Trophoblast cell (in vitro differentiated cells and primary cell): ENCODE results near the gene KCND3.

ENCODE experiments used
- DNase-seq, 2 donors: peaks; one replicate each; pipeline ENCODE4 v3.0.0-alpha.2; 2016
- H2AFZ ChIP-seq: 2 replicates; pipeline ENCODE4 v1.6.1; 2013; ENCODE audit warnings: low read length, moderate library complexity, mild to moderate bottlenecking; ENCODE audit not compliant: insufficient read depth, poor library complexity
- H2AK5ac ChIP-seq: 2 replicates; pipeline ENCODE4 v1.6.1; 2013; ENCODE audit warnings: mild to moderate bottlenecking, low read length
- H2BK120ac ChIP-seq: 2 replicates; pipeline ENCODE4 v1.6.1; 2013; ENCODE audit warnings: low read length, mild to moderate bottlenecking, moderate library complexity; ENCODE audit not compliant: insufficient read depth, poor library complexity
- H2BK12ac ChIP-seq: 2 replicates; pipeline ENCODE4 v1.6.1; 2013; ENCODE audit warnings: mild to moderate bottlenecking, low read length, moderate library complexity
- H2BK5ac ChIP-seq: 2 replicates; pipeline ENCODE4 v1.6.1; 2013; ENCODE audit warnings: low read length, low read depth, moderate library complexity, mild to moderate bottlenecking; ENCODE audit not compliant: poor library complexity
- H3K14ac ChIP-seq: 2 replicates; pipeline ENCODE4 v1.6.1; 2013; ENCODE audit warnings: mild to moderate bottlenecking, low read length
- H3K18ac ChIP-seq: 2 replicates; pipeline ENCODE4 v1.6.1; 2013; ENCODE audit warnings: mild to moderate bottlenecking, low read length
- H3K23ac ChIP-seq: 2 replicates; pipeline ENCODE4 v1.6.1; 2013; ENCODE audit warnings: low read length
- H3K27ac ChIP-seq: 2 replicates; pipeline ENCODE4 v1.5.1; 2013; ENCODE audit warnings: low read depth, mild to moderate bottlenecking, inconsistent platforms, low read length, moderate library complexity
- H3K27me3 ChIP-seq: 2 replicates; pipeline ENCODE4 v1.6.1; 2013; ENCODE audit warnings: inconsistent platforms, mild to moderate bottlenecking, low read length, moderate library complexity; ENCODE audit not compliant: insufficient read depth
- H3K36me3 ChIP-seq, 2 experiments: 1 replicate in 1 of 2; 2 replicates in 1 of 2; pipeline ENCODE4 v1.6.1; 2013; ENCODE audit warnings: low read length in 2 of 2, mild to moderate bottlenecking in 2 of 2, moderate library complexity in 1 of 2; ENCODE audit not compliant: insufficient read depth in 2 of 2, control insufficient read depth in 1 of 2
- H3K4ac ChIP-seq: 2 replicates; pipeline ENCODE4 v1.6.1; 2013; ENCODE audit warnings: low read depth, mild to moderate bottlenecking, low read length, moderate library complexity
- H3K4me1 ChIP-seq, 2 experiments: 1 replicate in 1 of 2; 2 replicates in 1 of 2; pipeline ENCODE4 v1.6.1; 2013; ENCODE audit warnings: low read length in 2 of 2, mild to moderate bottlenecking in 2 of 2, moderate library complexity in 1 of 2; ENCODE audit not compliant: insufficient read depth in 2 of 2, control insufficient read depth in 1 of 2
- H3K4me2 ChIP-seq: 2 replicates; pipeline ENCODE4 v1.6.1; 2013; ENCODE audit warnings: inconsistent platforms, mild to moderate bottlenecking, low read length, moderate library complexity
- H3K4me3 ChIP-seq: 2 replicates; pipeline ENCODE4 v1.5.1; 2013; ENCODE audit warnings: mild to moderate bottlenecking, low read depth, low read length, inconsistent platforms
- H3K79me1 ChIP-seq: one replicate; pipeline ENCODE4 v1.6.1; 2013; ENCODE audit warnings: low read length
- H3K79me2 ChIP-seq: 2 replicates; pipeline ENCODE4 v1.6.1; 2013; ENCODE audit warnings: low read length, mild to moderate bottlenecking; ENCODE audit not compliant: control insufficient read depth, insufficient read depth, poor library complexity
- H3K9ac ChIP-seq: 2 replicates; pipeline ENCODE4 v1.6.1; 2013; ENCODE audit warnings: mild to moderate bottlenecking, low read length
- H3K9me3 ChIP-seq: 2 replicates; pipeline ENCODE4 v1.6.1; 2013; ENCODE audit warnings: low read depth, mild to moderate bottlenecking, control low read depth, inconsistent platforms, low read length; ENCODE audit not compliant: insufficient read depth
- H4K12ac ChIP-seq: 2 replicates; pipeline ENCODE4 v1.6.1; 2013; ENCODE audit warnings: low read depth, mild to moderate bottlenecking, low read length, moderate library complexity
- H4K8ac ChIP-seq: 2 replicates; pipeline ENCODE4 v1.6.1; 2013; ENCODE audit warnings: low read depth, mild to moderate bottlenecking, low read length, moderate library complexity
- H4K91ac ChIP-seq: one replicate; pipeline ENCODE4 v1.6.1; 2013; ENCODE audit warnings: low read depth, mild to moderate bottlenecking, low read length, moderate library complexity
- WGBS: extraction: QIAGEN DNeasy Blood & Tissue Kit; methylation state at CpG from one replicate; pipeline ENCODE4 v1.1.7; 2013; ENCODE audit warnings: missing lambda C conversion rate; ENCODE audit not compliant: insufficient read length, insufficient coverage; ENCODE audit errors: extremely low coverage; 5-methylcytosine and 5-hydroxymethylcytosine counted together

The KCND3 gene

DNA sequence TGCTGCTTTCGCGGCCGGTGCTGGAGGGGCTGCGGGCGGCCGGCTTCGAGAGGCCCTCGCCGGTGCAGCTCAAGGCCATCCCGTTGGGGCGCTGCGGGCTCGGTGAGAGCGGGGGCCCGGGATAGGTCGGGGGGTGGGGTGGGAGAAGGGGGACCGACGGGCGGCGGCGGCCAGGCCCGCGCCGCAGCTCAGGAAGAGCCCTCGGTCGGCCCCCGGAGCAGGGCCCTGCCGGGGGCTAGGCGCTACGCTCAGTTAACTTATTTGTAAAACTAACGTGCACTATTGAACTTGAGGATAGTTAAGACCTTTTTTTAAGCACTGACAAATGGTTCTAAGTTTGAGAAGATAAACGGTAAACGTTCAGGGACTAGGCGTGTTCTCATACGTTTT lies 233.3 kb downstream of the KCND3 start:
- peak overlapping the region; percentile 55 for H4K12ac ChIP-seq
- H3K4me3 ChIP-seq: peak overlapping the region; percentile 97
- peak overlapping the region; percentile 85 for H3K27ac ChIP-seq
- peaks cover 4% of the 10 kb centered on the region for H3K79me2 ChIP-seq
- H2AFZ ChIP-seq: peak overlapping the region; percentile 89
- DNase-seq: no peak
- H3K79me1 ChIP-seq: peaks cover 4% of the 10 kb centered on the region
- H3K14ac ChIP-seq: peak overlapping the region; percentile 83
- no CpG with 5 or more reads among the region's 35 CpGs for WGBS
- peak overlapping the region; percentile 33 for H3K18ac ChIP-seq
- no peak overlapping the region for H2AK5ac ChIP-seq
- H4K91ac ChIP-seq: peak overlapping the region; percentile 9
- H2BK5ac ChIP-seq: peak overlapping the region; percentile 37
- H3K9me3 ChIP-seq: no peaks in the 10 kb centered on the region
- H3K36me3 ChIP-seq: no peaks in the 10 kb centered on the region
- H3K9ac ChIP-seq: peak overlapping the region; percentile 97
- H3K4me2 ChIP-seq: peak overlapping the region; percentile 84
- peaks cover 2 to 4% of the 10 kb centered on the region in 2 experiments for H3K4me1 ChIP-seq
- peak overlapping the region; percentile 65 for H2BK120ac ChIP-seq
- peak overlapping the region; percentile 64 for H3K4ac ChIP-seq
- H3K23ac ChIP-seq: no peak overlapping the region
- H3K27me3 ChIP-seq: no peaks in the 10 kb centered on the region
- no peak overlapping the region for H2BK12ac ChIP-seq
- peak overlapping the region; percentile 89 for H4K8ac ChIP-seq

DNA sequence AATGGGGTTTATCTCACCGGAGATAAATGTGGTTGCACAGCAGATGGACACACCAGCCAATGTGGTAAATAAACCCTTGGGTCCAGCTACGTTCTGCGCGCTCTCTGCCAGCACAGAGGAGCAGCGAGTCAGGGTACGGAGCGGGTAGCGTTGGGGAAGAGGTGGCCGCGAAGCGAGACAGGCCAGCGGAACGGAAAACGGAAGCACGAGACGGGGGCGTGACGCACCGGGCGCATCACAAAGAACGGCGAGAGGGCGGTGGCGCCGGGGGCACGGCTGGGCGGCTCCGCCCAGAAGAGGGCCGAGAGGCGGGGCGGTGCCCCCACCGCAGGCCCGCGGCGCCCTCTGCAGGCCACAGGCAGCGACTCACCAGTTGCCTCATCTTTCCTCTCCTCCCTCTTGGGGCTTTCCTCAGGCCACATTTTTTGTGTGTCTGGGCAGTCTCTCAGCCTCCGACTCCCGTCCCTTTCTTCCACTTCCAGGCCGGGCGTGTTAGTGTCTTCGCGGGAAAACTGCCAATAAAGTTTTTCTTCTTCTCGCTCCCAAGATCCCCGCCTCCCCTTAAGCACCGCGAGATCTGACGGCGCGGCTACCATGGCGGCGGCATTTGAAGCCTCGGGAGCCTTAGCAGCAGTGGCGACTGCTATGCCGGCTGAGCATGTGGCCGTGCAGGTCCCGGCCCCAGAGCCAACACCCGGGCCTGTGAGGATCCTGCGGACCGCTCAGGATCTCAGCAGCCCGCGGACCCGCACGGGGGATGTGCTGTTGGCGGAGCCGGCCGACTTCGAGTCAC lies 233.9 kb downstream of the KCND3 start, which contains the start of gene DDX20:
Gene DDX20 (plus strand): TSS at position 571 of the 793 bp plus-strand sequence. CDS start 24 bp downstream, at position 595.
- H3K79me2 ChIP-seq: peaks cover 4% of the 10 kb centered on the region
- H3K4me1 ChIP-seq: peaks cover 2 to 4% of the 10 kb centered on the region in 2 experiments
- WGBS: no CpG with 5 or more reads among the region's 67 CpGs
- peak within 1 kb of the TSS; percentile 85 for H3K27ac ChIP-seq
- H3K23ac ChIP-seq: no peak within 1 kb of the TSS
- H4K91ac ChIP-seq: peak within 1 kb of the TSS; percentile 53
- no peak within 1 kb of the TSS for H2BK12ac ChIP-seq
- peak within 1 kb of the TSS; percentile 64 for H3K4ac ChIP-seq
- H3K18ac ChIP-seq: peak within 1 kb of the TSS; percentile 33
- H2AFZ ChIP-seq: peak within 1 kb of the TSS; percentile 89
- peak within 1 kb of the TSS; percentile 83 for H3K14ac ChIP-seq
- H4K8ac ChIP-seq: peak within 1 kb of the TSS; percentile 89
- peak within 1 kb of the TSS; percentile 94 for H3K4me2 ChIP-seq
- H2BK120ac ChIP-seq: peak within 1 kb of the TSS; percentile 65
- H3K4me3 ChIP-seq: peak within 1 kb of the TSS; percentile 97
- peaks cover 4% of the 10 kb centered on the region for H3K79me1 ChIP-seq
- peak within 1 kb of the TSS; percentile 97 for H3K9ac ChIP-seq
- H3K36me3 ChIP-seq: no peaks in the 10 kb centered on the region
- no peaks in the 10 kb centered on the region for H3K9me3 ChIP-seq
- H2AK5ac ChIP-seq: no peak within 1 kb of the TSS
- peak within 1 kb of the TSS; percentile 55 for H4K12ac ChIP-seq
- peak; percentile 94 to 97 for DNase-seq
- peak within 1 kb of the TSS; percentile 37 for H2BK5ac ChIP-seq
- H3K27me3 ChIP-seq: no peaks in the 10 kb centered on the region

DNA sequence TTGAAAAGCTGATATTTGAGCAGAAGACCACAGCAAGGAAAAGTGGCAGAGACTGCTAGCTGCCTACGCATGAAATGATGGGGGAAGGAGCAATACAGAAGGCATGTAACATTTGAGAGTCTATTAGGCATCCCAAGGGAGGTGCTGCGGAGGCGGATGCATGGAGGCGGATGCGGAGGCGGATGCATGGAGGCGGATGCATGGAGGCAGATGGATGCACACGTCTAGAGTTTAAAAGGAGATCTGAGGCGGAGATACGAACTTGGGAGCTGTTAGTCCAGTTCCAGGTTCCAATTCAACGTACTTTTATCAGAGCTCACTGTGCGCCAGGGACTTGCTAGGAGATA lies 234.5 kb downstream of the KCND3 start:
- Histone ChIP-seq H3K4me3 (peak overlapping the region; percentile 97), H2AFZ (peak overlapping the region; percentile 3), H4K8ac (peak overlapping the region; percentile 72), H4K12ac (peak overlapping the region; percentile 40), H3K9me3 (no peaks in the 10 kb centered on the region), H2BK12ac (no peak overlapping the region), H2BK5ac (no peak overlapping the region), H3K79me1 (peaks cover 4% of the 10 kb centered on the region), H3K9ac (peak overlapping the region; percentile 90), H3K23ac (no peak overlapping the region), H3K79me2 (peaks cover 4% of the 10 kb centered on the region), H3K36me3 (no peaks in the 10 kb centered on the region), H3K4me2 (peak overlapping the region; percentile 94), H3K18ac (no peak overlapping the region), H2BK120ac (no peak overlapping the region), H3K14ac (peak overlapping the region; percentile 33), H3K27ac (peak overlapping the region; percentile 73), H2AK5ac (no peak overlapping the region), H3K27me3 (no peaks in the 10 kb centered on the region), H3K4me1 (peaks cover 2 to 4% of the 10 kb centered on the region in 2 experiments), H3K4ac (no peak overlapping the region), H4K91ac (peak overlapping the region; percentile 15)
- peak; percentile 39 to 69 for DNase-seq
- no CpG with 5 or more reads among the region's 12 CpGs for WGBS

DNA sequence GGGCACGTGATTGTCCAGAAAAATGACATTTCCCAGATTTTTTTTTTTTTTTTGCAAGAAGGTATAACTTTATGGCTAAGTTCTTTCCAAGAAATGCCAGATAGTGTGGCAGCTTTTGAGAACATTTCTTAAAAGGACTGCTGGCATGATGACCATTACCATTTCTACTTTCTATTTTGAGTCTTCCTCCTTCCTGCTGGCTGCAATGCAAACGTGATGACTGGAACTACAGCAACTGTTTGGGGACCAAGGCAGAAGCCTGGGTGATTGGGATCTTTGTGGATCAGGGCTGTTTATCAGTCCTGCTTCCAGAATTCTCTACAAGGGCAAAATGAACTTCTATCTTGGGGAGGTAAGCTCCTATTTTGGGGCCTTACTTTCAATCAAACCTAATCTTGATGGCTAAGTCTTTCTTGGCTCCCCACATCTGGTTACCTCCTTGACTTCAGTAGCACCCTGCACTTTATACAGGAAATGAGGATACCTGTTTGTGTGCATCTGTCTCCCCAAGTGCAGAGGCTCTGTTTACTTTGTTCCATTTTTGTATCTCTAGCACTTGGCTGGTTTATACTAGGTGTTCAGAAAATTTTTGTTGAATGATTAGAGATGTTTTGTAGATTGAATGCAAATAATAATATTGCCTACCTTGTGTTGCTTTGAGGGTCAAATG lies 237.4 kb downstream of the KCND3 start:
- no peak overlapping the region for H2BK12ac ChIP-seq
- H3K36me3 ChIP-seq: no peaks in the 10 kb centered on the region
- H3K4me1 ChIP-seq: peaks cover 2 to 4% of the 10 kb centered on the region in 2 experiments
- no peak overlapping the region for H4K12ac ChIP-seq
- H3K4me2 ChIP-seq: no peak overlapping the region
- H3K79me2 ChIP-seq: peaks cover 4% of the 10 kb centered on the region
- no peak overlapping the region for H3K4ac ChIP-seq
- H2BK120ac ChIP-seq: no peak overlapping the region
- H3K9me3 ChIP-seq: no peaks in the 10 kb centered on the region
- WGBS: no CpG with 5 or more reads among the region's 2 CpGs
- no peak for DNase-seq
- no peak overlapping the region for H2AK5ac ChIP-seq
- no peak overlapping the region for H4K8ac ChIP-seq
- no peak overlapping the region for H4K91ac ChIP-seq
- H2AFZ ChIP-seq: no peak overlapping the region
- no peak overlapping the region for H3K14ac ChIP-seq
- no peak overlapping the region for H2BK5ac ChIP-seq
- H3K23ac ChIP-seq: no peak overlapping the region
- H3K79me1 ChIP-seq: peaks cover 4% of the 10 kb centered on the region
- no peaks in the 10 kb centered on the region for H3K27me3 ChIP-seq
- H3K9ac ChIP-seq: no peak overlapping the region
- H3K27ac ChIP-seq: no peak overlapping the region
- H3K4me3 ChIP-seq: no peak overlapping the region
- H3K18ac ChIP-seq: no peak overlapping the region
